ENCODE data around the gene C16orf95.

Gene C16orf95

GRCh38 chr16:87352818-87353217, 35.6 kb upstream of the C16orf95 start:
- Mint-ChIP-seq H3K9me3 (no peaks in the 10 kb centered on the region), H3K4me3 (no peak overlapping the region), H3K27ac (no peak overlapping the region), H3K4me1 (peaks cover 2% of the 10 kb centered on the region), H3K36me3 (peaks cover 9% of the 10 kb centered on the region), H3K27me3 (no peaks in the 10 kb centered on the region)
- DNase-seq (ENCODE audit: low spot score in 2 of 2) (no peak), ATAC-seq (ENCODE audit: low read depth) (no peak)

GRCh38 chr16:87351320-87351698, 34.1 kb upstream of the C16orf95 start:
- Mint-ChIP-seq H3K27ac (no peak overlapping the region), H3K9me3 (no peaks in the 10 kb centered on the region), H3K4me1 (peaks cover 4% of the 10 kb centered on the region), H3K36me3 (peaks cover 10% of the 10 kb centered on the region), H3K4me3 (no peak overlapping the region), H3K27me3 (no peaks in the 10 kb centered on the region)
- DNase-seq (ENCODE audit: low spot score in 2 of 2) (no peak), ATAC-seq (ENCODE audit: low read depth) (no peak)

DNA sequence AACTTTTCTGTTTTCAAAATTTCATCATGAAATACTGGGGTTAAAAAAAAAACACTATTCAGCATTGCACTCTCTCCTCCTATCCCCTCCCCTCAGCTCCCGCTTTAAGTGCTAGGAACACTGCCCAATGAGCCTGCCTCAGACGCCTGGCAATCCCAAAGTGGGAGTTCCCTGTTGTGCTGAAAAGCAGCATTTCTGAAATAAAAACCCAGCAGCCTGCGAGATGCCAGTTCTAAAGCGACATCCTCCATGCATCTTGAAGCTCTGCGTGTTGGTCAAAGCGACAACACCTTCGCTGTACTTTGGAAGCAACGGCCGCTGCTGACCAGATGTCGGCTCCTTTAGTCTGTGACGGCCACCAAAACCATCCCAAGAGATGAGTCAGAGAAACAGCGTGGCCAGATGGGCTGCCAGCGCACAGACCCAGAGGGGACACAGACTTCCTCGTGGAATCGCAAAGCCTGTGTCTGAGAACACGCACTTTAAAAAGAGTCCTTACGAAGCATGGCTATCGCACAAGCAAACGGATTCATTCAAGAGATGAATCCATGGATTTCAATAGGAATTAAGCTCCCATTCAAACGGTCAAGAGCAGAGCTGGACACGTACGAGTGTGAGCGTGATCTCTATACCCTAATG, 33.6 kb upstream of the C16orf95 start:
- Mint-ChIP-seq H3K36me3 (peaks cover 9% of the 10 kb centered on the region), H3K4me3 (no peak overlapping the region), H3K27me3 (no peaks in the 10 kb centered on the region), H3K4me1 (peaks cover 4% of the 10 kb centered on the region), H3K27ac (no peak overlapping the region), H3K9me3 (no peaks in the 10 kb centered on the region)
- ATAC-seq (ENCODE audit: low read depth) (no peak), DNase-seq (ENCODE audit: low spot score in 2 of 2) (no peak)

DNA sequence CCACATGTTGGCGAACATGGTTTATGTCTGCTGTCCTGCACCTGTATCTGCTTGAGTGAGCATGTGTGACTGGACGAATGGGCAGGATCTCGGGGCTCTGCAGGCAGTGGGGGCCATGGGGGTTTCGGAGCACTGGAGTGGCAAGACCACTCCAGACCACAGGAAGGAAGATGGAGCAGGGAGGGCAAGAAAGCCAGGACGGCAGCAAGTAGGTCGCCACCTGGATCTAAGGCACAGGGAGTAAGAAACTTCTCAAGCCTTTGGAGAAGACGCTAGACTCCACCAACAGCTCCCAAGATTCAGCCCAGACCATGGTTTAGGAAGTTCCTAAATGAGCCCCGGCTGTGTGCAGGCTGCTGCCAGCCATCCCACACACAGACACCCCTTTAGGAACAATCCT, 32.8 kb upstream of the C16orf95 start:
- Mint-ChIP-seq H3K4me3 (no peak overlapping the region), H3K9me3 (no peaks in the 10 kb centered on the region)
- no peak for DNase-seq (ENCODE audit: low spot score in 2 of 2)

GRCh38 chr16:87348616-87349157, 31.5 kb upstream of the C16orf95 start:
- H3K4me1 Mint-ChIP-seq, result peaks cover 9% of the 10 kb centered on the region
- DNase-seq (ENCODE audit: low spot score in 2 of 2) (no peak), ATAC-seq (ENCODE audit: low read depth) (no peak)
- no peaks in the 10 kb centered on the region for H3K27me3 Mint-ChIP-seq
- no peaks in the 10 kb centered on the region for H3K9me3 Mint-ChIP-seq
- H3K4me3 Mint-ChIP-seq, result no peak overlapping the region
- H3K36me3 Mint-ChIP-seq, result peaks cover 19% of the 10 kb centered on the region
- H3K27ac Mint-ChIP-seq, result no peak overlapping the region

More for the DNA sequence above, 32.8 kb upstream of the C16orf95 start:
- no peak overlapping the region for H3K27ac Mint-ChIP-seq
- peaks cover 9% of the 10 kb centered on the region for H3K4me1 Mint-ChIP-seq
- H3K36me3 Mint-ChIP-seq, result peaks cover 14% of the 10 kb centered on the region
- ATAC-seq (ENCODE audit: low read depth), result no peak
- no peaks in the 10 kb centered on the region for H3K27me3 Mint-ChIP-seq

DNA sequence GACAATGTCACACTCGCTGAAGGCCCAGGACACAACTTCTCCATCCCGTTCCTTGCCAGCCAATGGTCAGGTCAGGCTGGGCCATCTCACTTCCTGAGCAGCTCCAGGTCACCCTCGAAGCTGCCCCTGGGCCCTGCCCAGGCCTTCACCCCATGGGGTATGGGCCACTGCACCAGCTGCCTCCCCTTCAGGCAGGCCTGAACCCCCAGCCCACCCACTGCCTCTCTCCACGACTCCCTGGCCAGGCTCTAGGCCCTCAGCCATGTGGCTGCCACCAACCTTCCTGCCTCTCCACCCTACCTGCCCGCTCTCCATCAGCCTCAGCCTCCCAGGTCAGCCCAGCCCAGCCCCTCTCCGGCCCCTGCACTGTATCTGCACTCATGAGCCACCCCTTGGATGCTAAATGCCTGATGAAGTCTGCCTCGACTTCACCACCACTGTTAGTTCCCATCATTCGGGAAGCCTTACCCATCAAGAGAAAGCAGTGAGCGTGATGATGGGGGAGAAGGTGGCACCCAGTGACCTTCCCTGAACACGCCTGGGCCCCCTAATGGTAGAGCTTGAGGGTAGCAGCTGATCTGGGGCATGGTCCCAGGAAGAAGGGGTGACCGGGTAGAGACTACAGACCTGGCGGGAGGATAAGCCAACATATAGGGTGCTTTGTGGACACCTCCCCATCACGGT, 30.9 kb upstream of the C16orf95 start:
- H3K27me3 Mint-ChIP-seq, result no peaks in the 10 kb centered on the region
- no peak for DNase-seq (ENCODE audit: low spot score in 2 of 2)
- H3K9me3 Mint-ChIP-seq, result no peaks in the 10 kb centered on the region
- H3K27ac Mint-ChIP-seq, result no peak overlapping the region
- ATAC-seq (ENCODE audit: low read depth), result no peak
- peaks cover 19% of the 10 kb centered on the region for H3K36me3 Mint-ChIP-seq
- peaks cover 9% of the 10 kb centered on the region for H3K4me1 Mint-ChIP-seq
- H3K4me3 Mint-ChIP-seq, result no peak overlapping the region

GRCh38 chr16:87346517-87347060, 29.4 kb upstream of the C16orf95 start:
- ATAC-seq (ENCODE audit: low read depth) (no peak), DNase-seq (ENCODE audit: low spot score in 2 of 2) (no peak)
- no peaks in the 10 kb centered on the region for H3K27me3 Mint-ChIP-seq
- H3K4me1 Mint-ChIP-seq, result peaks cover 9% of the 10 kb centered on the region
- no peaks in the 10 kb centered on the region for H3K9me3 Mint-ChIP-seq
- H3K27ac Mint-ChIP-seq, result no peak overlapping the region
- H3K4me3 Mint-ChIP-seq, result no peak overlapping the region
- H3K36me3 Mint-ChIP-seq, result peaks cover 24% of the 10 kb centered on the region

- Mint-ChIP-seq H3K36me3 (peaks cover 26% of the 10 kb centered on the region), H3K4me3 (no peak overlapping the region), H3K27me3 (no peaks in the 10 kb centered on the region), H3K9me3 (no peaks in the 10 kb centered on the region), H3K4me1 (peaks cover 9% of the 10 kb centered on the region), H3K27ac (peak overlapping the region; percentile 86)
- no peak for ATAC-seq (ENCODE audit: low read depth)
- no peak for DNase-seq (ENCODE audit: low spot score in 2 of 2)
Observed at GRCh38 chr16:87345726-87346424, 28.7 kb upstream of the C16orf95 start.

DNA sequence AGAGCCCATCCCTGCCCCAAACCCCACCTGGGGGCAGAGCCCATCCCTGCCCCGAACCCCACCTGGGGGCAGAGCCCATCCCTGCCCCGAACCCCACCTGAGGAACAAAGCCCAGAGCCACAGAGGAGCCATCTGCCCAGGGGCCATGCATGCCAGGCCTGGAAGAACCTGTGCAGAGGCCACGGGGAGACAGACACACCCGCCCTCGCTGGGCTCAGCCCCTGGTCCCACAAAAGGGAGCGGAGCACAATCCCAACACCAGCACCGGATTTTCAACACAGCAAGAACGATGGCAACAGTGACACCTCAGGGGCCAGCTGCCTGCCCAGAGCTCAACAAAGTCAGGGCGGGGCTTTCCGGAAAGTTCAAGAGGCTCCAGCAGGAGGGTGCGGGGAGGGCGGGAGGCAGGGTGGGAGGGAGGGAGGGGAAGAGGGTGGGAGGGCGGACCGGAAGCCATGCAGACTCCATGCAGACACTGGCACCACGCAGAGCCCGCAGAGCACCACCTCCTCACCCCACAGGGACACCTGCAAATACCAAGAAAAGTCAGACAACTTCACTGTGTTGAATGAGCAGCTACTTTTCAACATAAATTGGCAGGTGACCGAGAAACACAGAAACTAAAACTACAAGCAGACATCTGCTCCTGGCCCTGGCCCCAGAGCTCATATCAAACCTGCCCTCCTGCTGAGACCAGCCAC, 27.9 kb upstream of the C16orf95 start:
- H3K27ac Mint-ChIP-seq, result peak overlapping the region; percentile 86
- H3K27me3 Mint-ChIP-seq, result no peaks in the 10 kb centered on the region
- H3K4me1 Mint-ChIP-seq, result peaks cover 9% of the 10 kb centered on the region
- no peaks in the 10 kb centered on the region for H3K9me3 Mint-ChIP-seq
- peaks cover 31% of the 10 kb centered on the region for H3K36me3 Mint-ChIP-seq
- DNase-seq (ENCODE audit: low spot score in 2 of 2), result no peak
- no peak overlapping the region for H3K4me3 Mint-ChIP-seq
- ATAC-seq (ENCODE audit: low read depth), result peak; percentile 15

- ATAC-seq (ENCODE audit: low read depth), result no peak
- Mint-ChIP-seq H3K4me1 (peaks cover 9% of the 10 kb centered on the region), H3K36me3 (peaks cover 34% of the 10 kb centered on the region), H3K9me3 (no peaks in the 10 kb centered on the region), H3K27ac (no peak overlapping the region), H3K27me3 (no peaks in the 10 kb centered on the region), H3K4me3 (no peak overlapping the region)
- DNase-seq (ENCODE audit: low spot score in 2 of 2), result no peak
Observed at GRCh38 chr16:87344165-87344930, 27.2 kb upstream of the C16orf95 start.

GRCh38 chr16:87343753-87344050, 26.5 kb upstream of the C16orf95 start:
- ATAC-seq (ENCODE audit: low read depth) (no peak), DNase-seq (ENCODE audit: low spot score in 2 of 2) (no peak)
- Mint-ChIP-seq H3K4me3 (no peak overlapping the region), H3K27ac (no peak overlapping the region), H3K4me1 (peaks cover 11% of the 10 kb centered on the region), H3K27me3 (no peaks in the 10 kb centered on the region), H3K36me3 (peaks cover 40% of the 10 kb centered on the region), H3K9me3 (no peaks in the 10 kb centered on the region)

DNA sequence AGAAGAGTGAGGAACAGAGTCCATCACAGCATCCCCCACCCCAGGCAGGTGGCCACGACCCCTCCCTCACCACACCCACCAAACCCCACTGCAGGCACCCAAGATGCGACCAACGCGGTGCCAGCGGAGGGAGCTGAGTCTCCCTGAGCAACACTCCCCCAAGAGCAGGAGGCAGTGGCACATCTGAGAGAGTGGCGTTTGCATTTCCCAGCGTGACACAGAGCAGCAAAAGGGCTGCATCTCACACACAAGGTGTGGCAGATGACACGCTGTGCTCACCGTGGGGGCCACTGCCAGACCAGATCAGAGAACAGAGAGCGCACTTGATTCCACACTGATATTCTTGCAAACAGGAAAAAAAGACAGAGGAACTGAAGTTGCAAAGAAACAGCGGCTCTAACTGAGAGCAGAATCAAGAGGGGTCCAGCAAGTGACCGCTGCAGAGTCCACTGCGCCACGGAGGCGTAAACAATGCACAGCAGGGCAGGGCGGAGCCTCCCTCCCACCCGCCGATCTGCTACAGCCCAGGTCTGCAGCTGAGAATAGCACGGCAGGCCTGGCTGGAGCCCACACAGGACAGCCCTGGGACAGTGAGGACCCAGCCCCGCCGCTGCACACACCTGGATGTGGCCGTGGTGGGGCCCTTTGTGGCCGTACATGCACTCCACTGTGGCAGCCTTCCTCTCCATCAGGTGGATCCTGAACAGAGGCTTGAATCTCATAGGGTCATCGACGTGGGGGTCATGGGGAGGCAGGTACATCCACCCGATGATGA, 26.0 kb upstream of the C16orf95 start:
- ATAC-seq (ENCODE audit: low read depth), result no peak
- H3K4me3 Mint-ChIP-seq, result no peak overlapping the region

DNA sequence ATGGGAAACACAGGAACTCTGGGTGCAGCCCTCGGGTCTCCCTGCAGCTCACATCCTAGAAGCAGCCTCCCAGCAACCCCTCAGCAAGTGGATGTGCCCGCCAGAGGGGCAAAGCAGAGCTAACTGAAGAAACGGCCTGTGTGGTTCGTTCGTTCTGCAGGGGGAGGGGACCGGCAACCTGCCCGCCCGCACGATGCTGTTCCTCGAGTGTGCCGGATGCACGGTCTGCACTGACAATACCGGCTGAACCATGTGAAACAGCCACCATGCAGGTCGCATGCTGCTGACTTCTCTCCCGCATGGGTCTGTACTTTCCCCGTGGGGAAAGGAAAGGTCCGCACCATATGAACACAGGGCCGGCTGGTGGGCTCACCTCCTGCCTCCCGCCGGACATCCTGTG, 25.3 kb upstream of the C16orf95 start:
- H3K9me3 Mint-ChIP-seq, result no peaks in the 10 kb centered on the region
- ATAC-seq (ENCODE audit: low read depth) (no peak), DNase-seq (ENCODE audit: low spot score in 2 of 2) (no peak)
- H3K36me3 Mint-ChIP-seq, result peaks cover 37% of the 10 kb centered on the region
- no peak overlapping the region for H3K4me3 Mint-ChIP-seq
- H3K4me1 Mint-ChIP-seq, result peaks cover 9% of the 10 kb centered on the region
- no peak overlapping the region for H3K27ac Mint-ChIP-seq
- no peaks in the 10 kb centered on the region for H3K27me3 Mint-ChIP-seq

More for the DNA sequence above, 26.0 kb upstream of the C16orf95 start:
- Mint-ChIP-seq H3K27ac (no peak overlapping the region), H3K36me3 (peaks cover 39% of the 10 kb centered on the region), H3K4me1 (peaks cover 10% of the 10 kb centered on the region), H3K27me3 (no peaks in the 10 kb centered on the region), H3K9me3 (no peaks in the 10 kb centered on the region)
- DNase-seq (ENCODE audit: low spot score in 2 of 2), result no peak
